Left ventricle myocardium inferior (tissue), 1 donor: ENCODE measurements around the gene RGS6. TPM values are rescaled to one million over a fixed set of nuclear protein-coding genes. Genes with fewer than 3 reads are reported as not detected.

Experiments
- DNase-seq: peaks from one replicate; pipeline ENCODE4 v3.0.0-alpha.2; 2020
- H3K27ac ChIP-seq: fragments of 200-600 bp; replicated peaks from 2 replicates; pipeline ENCODE4 v1.8.0; 2021
- H3K27me3 ChIP-seq: fragments of 200-600 bp; 2 replicates; pipeline ENCODE4 v1.8.0; 2021; ENCODE audit warnings: low read depth
- H3K36me3 ChIP-seq: fragments of 200-600 bp; 2 replicates; pipeline ENCODE4 v1.8.0; 2021
- H3K4me1 ChIP-seq: fragments of 200-600 bp; 2 replicates; pipeline ENCODE4 v1.8.0; 2021
- H3K4me3 ChIP-seq: fragments of 200-600 bp; 2 replicates; pipeline ENCODE4 v1.8.0; 2021; ENCODE audit warnings: mild to moderate bottlenecking, moderate library complexity
- H3K9me3 ChIP-seq: fragments of 200-600 bp; replicated peaks from 2 replicates; pipeline ENCODE4 v1.8.0; 2021
- intact Hi-C: fragments of 100-400 bp; cut with micrococcal nuclease; formaldehyde crosslinking; loops from one replicate; pipeline ENCODE4 v1.11.0; 2022
- total RNA-seq: library from RNA; stranded (reverse); fragmentation: NEBNext Ultra II Directional; extraction: Animal tissue kit (Norgen Biotek cat#: 25700); gene quantifications from one replicate; pipeline ENCODE4 v1.2.1, GENCODE V29; 2021
- TF ChIP-seq, protein P1 (sequence below): fragments of 200-600 bp; IDR thresholded peaks from 2 replicates; pipeline ENCODE4 v1.8.0; 2021; ENCODE audit warnings: antibody characterized with exemption, mild to moderate bottlenecking, borderline replicate concordance
- donor health status: DM: no; HTN: yes; CAD: no; lungs with severe emphysema.

Gene RGS6
- total RNA-seq, 1 donor from 2014 or later = 23.0 TPM

DNA sequence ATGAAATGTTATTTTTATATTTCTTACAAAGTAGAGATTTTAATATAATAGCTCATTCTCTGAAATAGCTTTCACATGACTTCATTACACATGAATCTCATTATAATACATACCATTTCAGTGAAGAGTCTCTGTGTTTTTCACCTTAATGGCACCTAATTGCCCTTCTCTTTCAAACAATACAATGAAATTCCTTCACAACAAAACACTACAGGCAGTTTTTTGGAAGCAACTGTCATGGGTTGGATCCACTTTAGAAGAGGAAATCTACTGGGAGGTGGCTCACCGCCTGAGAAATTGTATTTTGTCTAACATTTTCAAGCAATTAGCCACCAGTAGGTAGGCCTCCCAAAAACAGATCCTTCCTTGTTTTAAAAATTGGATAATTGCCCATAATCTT lies 40.3 kb upstream of the RGS6 start:
- H3K9me3 ChIP-seq = peaks cover 15% of the 10 kb centered on the region
- no peak overlapping the region for H3K27ac ChIP-seq
- no peaks in the 10 kb centered on the region for H3K36me3 ChIP-seq
- no peaks in the 10 kb centered on the region for H3K27me3 ChIP-seq
- DNase-seq = no peak
- TF ChIP-seq, protein P1, sequence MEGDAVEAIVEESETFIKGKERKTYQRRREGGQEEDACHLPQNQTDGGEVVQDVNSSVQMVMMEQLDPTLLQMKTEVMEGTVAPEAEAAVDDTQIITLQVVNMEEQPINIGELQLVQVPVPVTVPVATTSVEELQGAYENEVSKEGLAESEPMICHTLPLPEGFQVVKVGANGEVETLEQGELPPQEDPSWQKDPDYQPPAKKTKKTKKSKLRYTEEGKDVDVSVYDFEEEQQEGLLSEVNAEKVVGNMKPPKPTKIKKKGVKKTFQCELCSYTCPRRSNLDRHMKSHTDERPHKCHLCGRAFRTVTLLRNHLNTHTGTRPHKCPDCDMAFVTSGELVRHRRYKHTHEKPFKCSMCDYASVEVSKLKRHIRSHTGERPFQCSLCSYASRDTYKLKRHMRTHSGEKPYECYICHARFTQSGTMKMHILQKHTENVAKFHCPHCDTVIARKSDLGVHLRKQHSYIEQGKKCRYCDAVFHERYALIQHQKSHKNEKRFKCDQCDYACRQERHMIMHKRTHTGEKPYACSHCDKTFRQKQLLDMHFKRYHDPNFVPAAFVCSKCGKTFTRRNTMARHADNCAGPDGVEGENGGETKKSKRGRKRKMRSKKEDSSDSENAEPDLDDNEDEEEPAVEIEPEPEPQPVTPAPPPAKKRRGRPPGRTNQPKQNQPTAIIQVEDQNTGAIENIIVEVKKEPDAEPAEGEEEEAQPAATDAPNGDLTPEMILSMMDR = no peak
- no peaks in the 10 kb centered on the region for H3K4me1 ChIP-seq
- intact Hi-C loops = no loop called here
- H3K4me3 ChIP-seq = no peak overlapping the region

DNA sequence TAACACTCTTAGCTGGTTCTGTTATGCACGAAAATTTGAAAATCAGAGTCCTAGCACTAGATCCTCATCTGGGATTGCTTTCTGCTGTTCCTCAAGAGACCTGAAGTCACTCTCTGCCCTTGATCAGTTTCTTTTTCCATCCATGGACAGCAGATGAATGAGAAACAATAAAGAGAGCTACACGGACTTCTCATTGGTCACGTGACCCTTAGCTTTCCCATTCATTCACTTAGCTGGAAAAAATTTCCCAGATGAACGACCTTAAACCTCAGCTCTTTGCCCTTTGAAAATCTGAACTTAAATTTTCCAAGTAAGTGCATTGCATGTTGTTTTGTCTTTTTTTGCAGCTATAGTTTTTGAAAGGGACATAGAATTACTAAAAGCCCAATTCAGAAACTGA lies 27.2 kb upstream of the RGS6 start:
- TF ChIP-seq, protein P1 = no peak
- DNase-seq = no peak
- intact Hi-C loops = no loop called here
- Histone ChIP-seq H3K27ac (peak overlapping the region; percentile 2), H3K4me1 (peaks cover 15% of the 10 kb centered on the region), H3K27me3 (no peaks in the 10 kb centered on the region), H3K4me3 (no peak overlapping the region), H3K36me3 (no peaks in the 10 kb centered on the region), H3K9me3 (peaks cover 8% of the 10 kb centered on the region)

DNA sequence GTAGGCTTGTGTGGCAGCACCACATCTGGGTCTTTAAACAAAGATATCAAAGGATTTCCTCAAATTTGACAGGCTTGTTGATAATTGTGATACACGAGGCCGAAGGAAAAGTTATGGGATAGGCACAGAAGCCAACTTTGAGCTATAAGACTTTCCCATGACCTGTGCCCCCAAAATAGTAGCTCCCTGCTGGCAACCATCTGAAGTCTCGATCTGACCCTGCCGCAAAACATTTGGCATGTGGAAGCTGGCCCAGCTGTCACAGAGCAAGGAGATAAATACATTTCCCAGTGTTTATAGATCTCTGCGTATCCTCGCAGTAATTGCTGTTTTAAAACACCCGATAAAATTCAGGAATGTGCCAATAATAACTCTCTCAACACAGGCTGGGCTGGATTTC lies 26.4 kb upstream of the RGS6 start:
- TF ChIP-seq, protein P1 = no peak
- H3K9me3 ChIP-seq = no peaks in the 10 kb centered on the region
- H3K27ac ChIP-seq = peak overlapping the region; percentile 2
- H3K36me3 ChIP-seq = no peaks in the 10 kb centered on the region
- DNase-seq = no peak
- H3K4me1 ChIP-seq = peaks cover 15% of the 10 kb centered on the region
- H3K4me3 ChIP-seq = no peak overlapping the region
- intact Hi-C loops = no loop called here
- H3K27me3 ChIP-seq = no peaks in the 10 kb centered on the region

DNA sequence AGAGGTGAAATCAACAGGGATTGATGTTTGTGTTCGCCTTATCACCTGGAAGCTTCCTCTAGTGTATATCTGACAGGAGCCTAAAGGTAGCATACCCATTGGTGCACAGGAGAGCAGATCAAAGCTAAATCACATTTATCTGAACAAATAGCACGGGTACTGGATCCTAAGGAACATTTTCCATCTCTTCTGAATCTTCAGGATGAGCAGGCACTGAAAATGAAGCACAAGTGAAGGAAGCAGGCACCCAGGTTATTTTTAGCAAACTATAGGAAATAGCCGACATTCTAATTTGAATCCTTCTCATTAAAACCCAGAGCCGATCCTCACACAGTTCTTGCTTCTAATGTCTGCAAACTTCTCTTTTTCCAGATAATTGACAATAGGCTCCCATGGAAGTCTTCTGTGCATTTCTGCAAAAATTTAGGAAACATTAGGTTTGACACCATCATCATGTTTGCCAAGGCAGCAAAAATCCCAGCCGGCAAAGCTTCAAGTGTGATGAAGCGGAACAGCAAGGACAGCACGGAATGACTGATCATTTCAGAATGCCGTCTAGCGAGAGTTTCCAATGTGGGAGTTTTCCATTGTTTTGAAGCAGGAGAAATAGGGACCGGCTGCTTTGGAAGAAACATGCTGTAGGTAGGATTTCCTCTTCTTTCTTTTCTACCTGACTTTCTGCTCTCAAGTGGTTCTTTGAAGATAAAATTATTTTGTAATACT lies 24.3 kb upstream of the RGS6 start:
- intact Hi-C loops = no loop called here
- DNase-seq = no peak
- no peak overlapping the region for H3K4me3 ChIP-seq
- H3K4me1 ChIP-seq = peaks cover 15% of the 10 kb centered on the region
- no peak overlapping the region for H3K27ac ChIP-seq
- no peaks in the 10 kb centered on the region for H3K36me3 ChIP-seq
- no peaks in the 10 kb centered on the region for H3K9me3 ChIP-seq
- TF ChIP-seq, protein P1 = no peak
- no peaks in the 10 kb centered on the region for H3K27me3 ChIP-seq

DNA sequence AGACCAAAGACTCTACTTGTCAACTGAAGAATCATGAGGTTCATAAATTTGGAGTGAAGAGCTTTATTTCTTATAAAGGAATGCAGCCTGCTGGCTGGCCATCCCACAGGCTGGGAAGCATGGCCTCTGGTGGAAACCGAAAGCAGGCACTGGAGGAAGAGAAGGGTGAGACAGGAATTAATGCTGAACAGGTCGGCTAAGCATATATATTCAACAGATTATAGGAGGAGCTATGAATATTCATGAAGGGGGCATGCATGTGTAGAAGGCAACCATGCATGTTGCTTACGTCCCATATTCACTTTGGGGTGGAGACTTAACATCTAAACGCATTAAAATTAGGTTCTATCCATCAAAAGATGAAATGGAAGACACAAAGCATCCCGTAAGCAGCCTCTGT lies 20.6 kb upstream of the RGS6 start:
- Histone ChIP-seq H3K27me3 (no peaks in the 10 kb centered on the region), H3K36me3 (no peaks in the 10 kb centered on the region), H3K9me3 (no peaks in the 10 kb centered on the region), H3K4me1 (no peaks in the 10 kb centered on the region), H3K4me3 (no peak overlapping the region), H3K27ac (no peak overlapping the region)
- TF ChIP-seq, protein P1 = no peak
- intact Hi-C loops = no loop called here
- DNase-seq = no peak
